HCT116 (cell line): Measurements from ENCODE around the gene IFNA1. TPM values are rescaled to one million over a fixed set of nuclear protein-coding genes. Genes with fewer than 3 reads are reported as not detected.

Experiments
- ATAC-seq: fragments of 200-7000 bp; cut with Tn5 transposase; 2 replicates; pipeline ENCODE4 v1.9.1; 2020; ENCODE audit warnings: mild to moderate bottlenecking, moderate library complexity
- BruUV-seq: library from RNA; stranded (reverse); fragments of 400-500 nt; replicated peaks from 2 replicates; lab custom pipeline; 2021; lab: Mats Ljungman, UMichigan
- CTCF ChIA-PET: fragments of 300-600 bp; sonication (Branson Sonifier 250); formaldehyde crosslinking; loops from one replicate; lab custom pipeline; 2021; ENCODE audit warnings: antibody characterized with exemption; lab: Charles Lee
- POLR2A ChIA-PET: fragments of 300-600, 350-600 bp; sonication (Branson Sonifier 250); formaldehyde crosslinking; loops from one replicate; lab custom pipeline; 2021; ENCODE audit warnings: antibody characterized with exemption; lab: Charles Lee
- RAD21 ChIA-PET, 2 experiments: fragments of 300-600 bp; sonication (Branson Sonifier 250); formaldehyde crosslinking; loops; one replicate each; lab custom pipeline; 2023; ENCODE audit warnings: low total read pairs in 2 of 2; ENCODE audit not compliant: uncharacterized antibody in 2 of 2, unreplicated experiment in 2 of 2, low non-redundant PET in 1 of 2; lab: Charles Lee
- DNase-seq: peaks from one replicate; pipeline ENCODE4 v3.0.0-alpha.2; 2010; ENCODE audit warnings: low read depth, low spot score
- H2AFZ ChIP-seq: fragments of 200-600 bp; shearing (Covaris generic), sonication (generic); 2 replicates; pipeline ENCODE4 v1.6.1; 2017; ENCODE audit warnings: low read depth, mixed run types, mixed read lengths, antibody characterized with exemption, low read length; ENCODE audit not compliant: poor library complexity, severe bottlenecking
- H3K27ac ChIP-seq: 2 replicates; pipeline ENCODE4 v1.5.1; 2012; ENCODE audit warnings: low read depth, low read length
- H3K27me3 ChIP-seq: fragments of 200-600 bp; sonication (generic); 2 replicates; pipeline ENCODE4 v1.6.1; 2016; ENCODE audit warnings: mixed run types, low read length, mixed read lengths; ENCODE audit not compliant: insufficient read depth
- H3K36me3 ChIP-seq, 2 experiments: fragments of 200-500 bp in 1 of 2; fragments of 200-600 bp in 1 of 2; sonication (Bioruptor generic) in 1 of 2; sonication (generic) in 1 of 2; 2 replicates each; pipeline versions ENCODE4 v1.5.1 to v1.6.1; 2014 to 2016; ENCODE audit warnings: low read length in 2 of 2, inconsistent platforms in 1 of 2, mixed read lengths in 1 of 2, mixed run types in 1 of 2; ENCODE audit not compliant: insufficient read depth in 2 of 2, control insufficient read depth in 1 of 2
- H3K4me1 ChIP-seq, 2 experiments: fragments of 200-600 bp in 1 of 2; sonication (generic) in 1 of 2; 2 replicates each; pipeline versions ENCODE4 v1.5.1 to v1.6.1; 2012 to 2017; ENCODE audit warnings: low read length in 2 of 2, inconsistent platforms in 1 of 2, mild to moderate bottlenecking in 1 of 2, mixed read lengths in 1 of 2, mixed run types in 1 of 2, moderate library complexity in 1 of 2; ENCODE audit not compliant: insufficient read depth in 2 of 2, control insufficient read depth in 1 of 2
- H3K4me2 ChIP-seq: fragments of 200-600 bp; sonication (generic); 2 replicates; pipeline ENCODE4 v1.6.1; 2017; ENCODE audit warnings: mixed run types, low read length, mixed read lengths
- H3K4me3 ChIP-seq, 2 experiments: fragments of 200-600 bp in 1 of 2; sonication (generic) in 1 of 2; replicated peaks in 1 of 2; 2 replicates each; pipeline ENCODE4 v1.5.1; 2011 to 2016; ENCODE audit warnings: low read length in 2 of 2, control low read depth in 1 of 2, low read depth in 1 of 2, mild to moderate bottlenecking in 1 of 2, mixed read lengths in 1 of 2, mixed run types in 1 of 2
- H3K79me2 ChIP-seq: fragments of 200-600 bp; sonication (generic); 2 replicates; pipeline ENCODE4 v1.6.1; 2017; ENCODE audit warnings: mild to moderate bottlenecking, mixed run types, low read length, moderate library complexity, mixed read lengths; ENCODE audit not compliant: insufficient read depth
- H3K9ac ChIP-seq: fragments of 200-600 bp; sonication (generic); 2 replicates; pipeline ENCODE4 v1.6.1; 2016; ENCODE audit warnings: low read length, mixed read lengths
- H3K9me2 ChIP-seq: fragments of 200-600 bp; sonication (generic), shearing (Covaris generic); 2 replicates; pipeline ENCODE4 v1.6.1; 2017; ENCODE audit warnings: mixed run types, mild to moderate bottlenecking, moderate library complexity; ENCODE audit not compliant: insufficient read depth
- H3K9me3 ChIP-seq, 2 experiments: fragments of 200-500 bp in 1 of 2; fragments of 200-600 bp in 1 of 2; sonication (Bioruptor generic) in 1 of 2; sonication (generic) in 1 of 2; 2 replicates each; pipeline ENCODE4 v1.6.1; 2014 to 2017; ENCODE audit warnings: low read length in 2 of 2, mixed read lengths in 2 of 2, inconsistent platforms in 1 of 2, low read depth in 1 of 2, mild to moderate bottlenecking in 1 of 2, mixed run types in 1 of 2, moderate library complexity in 1 of 2; ENCODE audit not compliant: control insufficient read depth in 1 of 2, insufficient read depth in 1 of 2
- H4K20me1 ChIP-seq: fragments of 200-600 bp; sonication (generic), shearing (Covaris generic); 2 replicates; pipeline ENCODE4 v1.6.1; 2017; ENCODE audit warnings: mixed run types, mild to moderate bottlenecking, moderate library complexity; ENCODE audit not compliant: insufficient read depth
- CEBPB ChIP-seq: IDR thresholded peaks from 2 replicates; pipeline ENCODE4 v1.6.1; 2012; ENCODE audit warnings: low read depth
- ELF1 ChIP-seq: IDR thresholded peaks from 2 replicates; pipeline ENCODE4 v1.6.1; 2012; ENCODE audit warnings: low read depth, borderline replicate concordance
- FOSL1 ChIP-seq: IDR thresholded peaks from 2 replicates; pipeline ENCODE4 v1.6.1; 2012; ENCODE audit warnings: low read depth
- POLR2AphosphoS5 ChIP-seq: IDR thresholded peaks from 2 replicates; pipeline ENCODE4 v1.6.1; 2011; ENCODE audit warnings: mild to moderate bottlenecking, low read depth, low read length, moderate library complexity
- RAD21 ChIP-seq: IDR thresholded peaks from 2 replicates; pipeline ENCODE4 v1.6.1; 2012; ENCODE audit warnings: low read depth, mild to moderate bottlenecking
- SRF ChIP-seq: IDR thresholded peaks from 2 replicates; pipeline ENCODE4 v1.6.1; 2012; ENCODE audit warnings: low read depth
- TCF7L2 ChIP-seq: IDR thresholded peaks from 2 replicates; pipeline ENCODE4 v1.7.0; 2011; ENCODE audit warnings: borderline replicate concordance, inconsistent platforms; ENCODE audit not compliant: insufficient read depth, insufficient read length; ENCODE audit errors: extremely low read depth
- YY1 ChIP-seq: IDR thresholded peaks from 2 replicates; pipeline ENCODE4 v1.6.1; 2011; ENCODE audit warnings: low read length, low read depth, moderate library complexity, mild to moderate bottlenecking; ENCODE audit not compliant: insufficient replicate concordance; ENCODE audit errors: extremely low read depth
- ZFX ChIP-seq: fragments of 450-650 bp; IDR thresholded peaks from 2 replicates; pipeline ENCODE4 v1.6.1; 2017
- intact Hi-C: fragments of 100-400 bp; cut with micrococcal nuclease; formaldehyde crosslinking; loops from 2 replicates; pipeline ENCODE4 v1.10.0; 2022
- total RNA-seq: library from RNA; stranded (reverse); gene quantifications from one replicate; pipeline ENCODE4 v1.2.1, GENCODE V29; 2021; ENCODE audit not compliant: unreplicated experiment
- TF ChIP-seq, protein P1 (sequence below), 3 experiments: fragments of 200-600 bp in 1 of 3; sonication (generic) in 1 of 3; IDR thresholded peaks in 2 of 3; conservative IDR thresholded peaks in 1 of 3; 2 replicates each; pipeline ENCODE4 v1.5.1; 2012 to 2017; ENCODE audit warnings: low read depth in 2 of 3, low read length in 2 of 3, antibody characterized with exemption in 1 of 3, borderline replicate concordance in 1 of 3, control low read depth in 1 of 3, mild to moderate bottlenecking in 1 of 3, mixed read lengths in 1 of 3, mixed run types in 1 of 3, moderate library complexity in 1 of 3; ENCODE audit not compliant: insufficient read depth in 1 of 3
- TF ChIP-seq, protein P2 (sequence below): IDR thresholded peaks from 2 replicates; pipeline ENCODE4 v1.6.1; 2012
- TF ChIP-seq, protein P3 (sequence below): IDR thresholded peaks from 2 replicates; pipeline ENCODE4 v1.6.1; 2012
- TF ChIP-seq, protein P4 (sequence below): IDR thresholded peaks from 2 replicates; pipeline ENCODE4 v1.6.1; 2012; ENCODE audit warnings: low read depth

The IFNA1 gene
- total RNA-seq, 1 experiment from 2014 or later: not detected

DNA sequence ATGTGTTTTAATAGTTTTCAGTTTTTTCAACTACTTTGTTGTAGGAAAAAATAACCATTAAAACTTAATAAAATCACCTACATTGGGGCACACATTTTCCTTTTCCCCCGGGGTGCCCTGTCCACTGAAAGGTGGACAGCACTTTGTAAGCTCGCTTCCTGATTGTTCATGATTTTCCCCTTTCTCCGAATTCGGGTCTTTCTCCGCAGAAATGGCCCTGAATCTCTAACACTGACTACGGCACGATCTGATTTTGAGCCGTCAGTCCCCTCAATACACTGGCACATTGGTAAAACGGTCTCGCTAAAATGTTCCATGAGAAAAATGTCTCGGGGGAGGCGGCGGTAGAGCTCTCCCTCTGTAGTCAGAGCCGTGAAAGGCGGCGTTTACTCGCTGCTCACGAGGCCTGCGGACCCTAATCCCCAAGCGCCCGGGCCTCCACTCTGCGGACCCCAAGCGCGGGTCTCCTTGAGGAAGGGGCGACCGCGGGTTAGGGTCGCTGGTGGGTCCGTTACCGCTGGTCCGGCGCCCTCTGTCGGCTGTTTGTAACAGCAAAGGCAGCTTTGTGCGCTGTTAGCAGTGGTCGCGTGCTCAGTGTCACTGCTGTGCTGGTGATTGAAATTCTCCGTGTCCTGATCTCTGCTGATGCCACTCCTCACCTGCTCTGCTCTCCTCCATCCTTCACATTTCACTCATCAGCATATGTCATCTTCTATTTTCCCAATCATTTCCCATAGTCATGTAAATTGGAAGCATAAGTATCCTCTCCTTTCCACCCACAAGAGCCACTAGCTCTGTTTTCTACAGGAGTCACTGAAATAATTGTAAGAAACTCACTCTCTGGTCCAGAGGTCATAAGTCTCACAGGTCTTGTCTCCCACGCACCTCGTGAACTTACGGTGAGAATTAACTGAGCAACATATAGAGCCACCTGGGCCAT lies 44.2 kb upstream of the IFNA1 start:
- Histone ChIP-seq H3K4me1 (peaks cover 0 to 7% of the 10 kb centered on the region in 2 experiments; a peak in 1 of 4 replicates), H3K9me3 (no peaks in the 10 kb centered on the region), H3K4me2 (peak overlapping the region; percentile 84), H3K9me2 (no peaks in the 10 kb centered on the region), H4K20me1 (no peaks in the 10 kb centered on the region), H2AFZ (peak overlapping the region; percentile 99), H3K36me3 (no peaks in the 10 kb centered on the region), H3K79me2 (no peaks in the 10 kb centered on the region), H3K4me3 (peak overlapping the region; percentile 63 to 67), H3K27me3 (no peaks in the 10 kb centered on the region), H3K27ac (no peak overlapping the region), H3K9ac (peak overlapping the region; percentile 44)
- no TSS peak for BruUV-seq
- ChIA-PET RAD21 (interaction anchor here in 1 of 2 experiments (1.4 kb wide), 1 partner anchor 143 kb away, joined by 5 read pairs; no protein-coding TSS in a partner anchor), POLR2A (interaction anchor here (1.7 kb wide), 1 partner anchor 17 kb away, joined by 4 read pairs; no protein-coding TSS in a partner anchor), CTCF (interaction anchor here (0.6 to 2.6 kb wide), 34 partner anchors 8 to 399 kb away, joined by 3 to 22 read pairs (median 5); partner anchors contain the start of genes IFNA2, IFNA8 and KLHL9)
- peak; percentile 84 for ATAC-seq
- DNase-seq: peak; percentile 21
- intact Hi-C loops: loop anchor here (1.0 to 2.0 kb wide), 2 partner anchors 69 to 143 kb away; no protein-coding TSS in a partner anchor
- TF ChIP-seq, protein P1, sequence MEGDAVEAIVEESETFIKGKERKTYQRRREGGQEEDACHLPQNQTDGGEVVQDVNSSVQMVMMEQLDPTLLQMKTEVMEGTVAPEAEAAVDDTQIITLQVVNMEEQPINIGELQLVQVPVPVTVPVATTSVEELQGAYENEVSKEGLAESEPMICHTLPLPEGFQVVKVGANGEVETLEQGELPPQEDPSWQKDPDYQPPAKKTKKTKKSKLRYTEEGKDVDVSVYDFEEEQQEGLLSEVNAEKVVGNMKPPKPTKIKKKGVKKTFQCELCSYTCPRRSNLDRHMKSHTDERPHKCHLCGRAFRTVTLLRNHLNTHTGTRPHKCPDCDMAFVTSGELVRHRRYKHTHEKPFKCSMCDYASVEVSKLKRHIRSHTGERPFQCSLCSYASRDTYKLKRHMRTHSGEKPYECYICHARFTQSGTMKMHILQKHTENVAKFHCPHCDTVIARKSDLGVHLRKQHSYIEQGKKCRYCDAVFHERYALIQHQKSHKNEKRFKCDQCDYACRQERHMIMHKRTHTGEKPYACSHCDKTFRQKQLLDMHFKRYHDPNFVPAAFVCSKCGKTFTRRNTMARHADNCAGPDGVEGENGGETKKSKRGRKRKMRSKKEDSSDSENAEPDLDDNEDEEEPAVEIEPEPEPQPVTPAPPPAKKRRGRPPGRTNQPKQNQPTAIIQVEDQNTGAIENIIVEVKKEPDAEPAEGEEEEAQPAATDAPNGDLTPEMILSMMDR (IDR thresholded peaks at IDR 0.05 in 2 of 3, conservative IDR thresholded peaks at IDR 0.05 in 1 of 3; ENCODE audit: borderline replicate concordance in 1 of 3, insufficient read depth in 1 of 3, low read depth in 2 of 3, low read length in 2 of 3): peak; percentile 76 to 94 (median 92)
- TF ChIP-seq, protein P2, sequence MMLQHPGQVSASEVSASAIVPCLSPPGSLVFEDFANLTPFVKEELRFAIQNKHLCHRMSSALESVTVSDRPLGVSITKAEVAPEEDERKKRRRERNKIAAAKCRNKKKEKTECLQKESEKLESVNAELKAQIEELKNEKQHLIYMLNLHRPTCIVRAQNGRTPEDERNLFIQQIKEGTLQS: no peak
- TF ChIP-seq POLR2AphosphoS5: no peak
- TF ChIP-seq SRF: no peak
- no peak for TF ChIP-seq FOSL1
- TF ChIP-seq, protein P3, sequence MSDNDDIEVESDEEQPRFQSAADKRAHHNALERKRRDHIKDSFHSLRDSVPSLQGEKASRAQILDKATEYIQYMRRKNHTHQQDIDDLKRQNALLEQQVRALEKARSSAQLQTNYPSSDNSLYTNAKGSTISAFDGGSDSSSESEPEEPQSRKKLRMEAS: peak; percentile 45
- TF ChIP-seq, protein P4, sequence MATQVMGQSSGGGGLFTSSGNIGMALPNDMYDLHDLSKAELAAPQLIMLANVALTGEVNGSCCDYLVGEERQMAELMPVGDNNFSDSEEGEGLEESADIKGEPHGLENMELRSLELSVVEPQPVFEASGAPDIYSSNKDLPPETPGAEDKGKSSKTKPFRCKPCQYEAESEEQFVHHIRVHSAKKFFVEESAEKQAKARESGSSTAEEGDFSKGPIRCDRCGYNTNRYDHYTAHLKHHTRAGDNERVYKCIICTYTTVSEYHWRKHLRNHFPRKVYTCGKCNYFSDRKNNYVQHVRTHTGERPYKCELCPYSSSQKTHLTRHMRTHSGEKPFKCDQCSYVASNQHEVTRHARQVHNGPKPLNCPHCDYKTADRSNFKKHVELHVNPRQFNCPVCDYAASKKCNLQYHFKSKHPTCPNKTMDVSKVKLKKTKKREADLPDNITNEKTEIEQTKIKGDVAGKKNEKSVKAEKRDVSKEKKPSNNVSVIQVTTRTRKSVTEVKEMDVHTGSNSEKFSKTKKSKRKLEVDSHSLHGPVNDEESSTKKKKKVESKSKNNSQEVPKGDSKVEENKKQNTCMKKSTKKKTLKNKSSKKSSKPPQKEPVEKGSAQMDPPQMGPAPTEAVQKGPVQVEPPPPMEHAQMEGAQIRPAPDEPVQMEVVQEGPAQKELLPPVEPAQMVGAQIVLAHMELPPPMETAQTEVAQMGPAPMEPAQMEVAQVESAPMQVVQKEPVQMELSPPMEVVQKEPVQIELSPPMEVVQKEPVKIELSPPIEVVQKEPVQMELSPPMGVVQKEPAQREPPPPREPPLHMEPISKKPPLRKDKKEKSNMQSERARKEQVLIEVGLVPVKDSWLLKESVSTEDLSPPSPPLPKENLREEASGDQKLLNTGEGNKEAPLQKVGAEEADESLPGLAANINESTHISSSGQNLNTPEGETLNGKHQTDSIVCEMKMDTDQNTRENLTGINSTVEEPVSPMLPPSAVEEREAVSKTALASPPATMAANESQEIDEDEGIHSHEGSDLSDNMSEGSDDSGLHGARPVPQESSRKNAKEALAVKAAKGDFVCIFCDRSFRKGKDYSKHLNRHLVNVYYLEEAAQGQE: no peak
- TF ChIP-seq YY1: no peak
- TF ChIP-seq CEBPB: no peak
- TF ChIP-seq ZFX: no peak
- no peak for TF ChIP-seq ELF1
- TF ChIP-seq RAD21: peak; percentile 50
- TF ChIP-seq TCF7L2: peak; percentile 49
